Measurements from ENCODE around the gene RC3H2.

The RC3H2 gene

GRCh38 chr9:122879443-122879842 is 25.7 kb downstream of the RC3H2 start:
- TF ChIP-seq FOXP2 (optimal IDR thresholded peaks at IDR 0.05; ENCODE audit: borderline replicate concordance, extremely low read depth, extremely low read length, insufficient read depth) (no peak), TAF1 (IDR thresholded peaks at IDR 0.05; ENCODE audit: borderline replicate concordance, insufficient read depth, low read length) (no peak), POLR2AphosphoS5 (IDR thresholded peaks at IDR 0.05; ENCODE audit: low read depth, low read length) (no peak), REST (IDR thresholded peaks at IDR 0.05; ENCODE audit: insufficient read depth in 1 of 2, low read depth in 2 of 2, low read length in 2 of 2) (no peak), SIN3A (IDR thresholded peaks at IDR 0.05; ENCODE audit: borderline replicate concordance, insufficient read depth, low read length) (no peak)

GRCh38 chr9:122875523-122875922 is 29.6 kb downstream of the RC3H2 start:
- no peak for TF ChIP-seq TAF1 (IDR thresholded peaks at IDR 0.05; ENCODE audit: borderline replicate concordance, insufficient read depth, low read length)
- TF ChIP-seq FOXP2 (optimal IDR thresholded peaks at IDR 0.05; ENCODE audit: borderline replicate concordance, extremely low read depth, extremely low read length, insufficient read depth): no peak
- TF ChIP-seq SIN3A (IDR thresholded peaks at IDR 0.05; ENCODE audit: borderline replicate concordance, insufficient read depth, low read length): no peak
- no peak for TF ChIP-seq POLR2AphosphoS5 (IDR thresholded peaks at IDR 0.05; ENCODE audit: low read depth, low read length)
- no peak for TF ChIP-seq REST (IDR thresholded peaks at IDR 0.05; ENCODE audit: insufficient read depth in 1 of 2, low read depth in 2 of 2, low read length in 2 of 2)

- no peak for TF ChIP-seq TAF1 (IDR thresholded peaks at IDR 0.05; ENCODE audit: borderline replicate concordance, insufficient read depth, low read length)
- no peak for TF ChIP-seq POLR2AphosphoS5 (IDR thresholded peaks at IDR 0.05; ENCODE audit: low read depth, low read length)
- TF ChIP-seq SIN3A (IDR thresholded peaks at IDR 0.05; ENCODE audit: borderline replicate concordance, insufficient read depth, low read length): no peak
- TF ChIP-seq FOXP2 (optimal IDR thresholded peaks at IDR 0.05; ENCODE audit: borderline replicate concordance, extremely low read depth, extremely low read length, insufficient read depth): no peak
These were observed 39.1 kb downstream of the RC3H2 start for GRCh38 chr9:122866079-122866478.

GRCh38 chr9:122865300-122865699 is 39.9 kb downstream of the RC3H2 start:
- no peak for TF ChIP-seq POLR2AphosphoS5 (IDR thresholded peaks at IDR 0.05; ENCODE audit: low read depth, low read length)
- TF ChIP-seq TAF1 (IDR thresholded peaks at IDR 0.05; ENCODE audit: borderline replicate concordance, insufficient read depth, low read length): no peak
- no peak for TF ChIP-seq FOXP2 (optimal IDR thresholded peaks at IDR 0.05; ENCODE audit: borderline replicate concordance, extremely low read depth, extremely low read length, insufficient read depth)
- TF ChIP-seq SIN3A (IDR thresholded peaks at IDR 0.05; ENCODE audit: borderline replicate concordance, insufficient read depth, low read length): no peak
- TF ChIP-seq REST (IDR thresholded peaks at IDR 0.05; ENCODE audit: insufficient read depth in 1 of 2, low read depth in 2 of 2, low read length in 2 of 2): no peak

GRCh38 chr9:122863407-122863806 is 41.8 kb downstream of the RC3H2 start:
- TF ChIP-seq FOXP2 (optimal IDR thresholded peaks at IDR 0.05; ENCODE audit: borderline replicate concordance, extremely low read depth, extremely low read length, insufficient read depth) (no peak), TAF1 (IDR thresholded peaks at IDR 0.05; ENCODE audit: borderline replicate concordance, insufficient read depth, low read length) (no peak), SIN3A (IDR thresholded peaks at IDR 0.05; ENCODE audit: borderline replicate concordance, insufficient read depth, low read length) (no peak), POLR2AphosphoS5 (IDR thresholded peaks at IDR 0.05; ENCODE audit: low read depth, low read length) (no peak), REST (IDR thresholded peaks at IDR 0.05; ENCODE audit: insufficient read depth in 1 of 2, low read depth in 2 of 2, low read length in 2 of 2) (no peak)
